Activated CD4-positive, alpha-beta T cell treated with anti-CD3 and anti-CD28 coated beads, Interleukin-2, amount 50 U/mL, for 48 hours (primary cell): ENCODE measurements around the gene RAPH1.

Experiments used
- DNase-seq, 2 experiments: peaks; one replicate each; pipeline ENCODE4 v3.0.0-alpha.2; 2020

The RAPH1 gene

GRCh38 chr2:203347375-203347774, 187.7 kb downstream of the RAPH1 start:
- DNase-seq, result no peak

GRCh38 chr2:203346612-203347011, 188.5 kb downstream of the RAPH1 start:
- DNase-seq, result no peak

GRCh38 chr2:203344667-203345066, 190.4 kb downstream of the RAPH1 start:
- DNase-seq, result no peak
